NCI-H187 (cell line): ENCODE data around the gene HLTF.
"Not testable (repeated sequence)": the region's sequence is repeated elsewhere in the genome, so short reads cannot be mapped to it uniquely, and the experiment has no call there.

ENCODE experiments used
- DNase-seq, 2 experiments: peaks; one replicate each; lab custom pipeline; 2025; lab: John Stamatoyannopoulos, UW

HLTF gene

GRCh38 chr3:148991219-148992026, 94.9 kb downstream of the HLTF start, which contains the start of gene GYG1:
Gene GYG1, plus strand, starts transcription at chr3:148991540. Its CDS starts 101 bp downstream, at chr3:148991641.
- DNase-seq = peak in 1 of 2 experiments; percentile 41

GRCh38 chr3:148990236-148990635, 96.1 kb downstream of the HLTF start:
- no peak for DNase-seq

GRCh38 chr3:148987551-148987950, 98.8 kb downstream of the HLTF start:
- DNase-seq = not testable (repeated sequence)

GRCh38 chr3:148981273-148981672, 105.1 kb downstream of the HLTF start:
- no peak for DNase-seq
